Anterior cingulate cortex (tissue), 58 donors: ENCODE results near the gene SPEM2.

ENCODE experiments used
- DNase-seq, 58 donors: peaks; one replicate each; lab custom pipeline; 2025; lab: John Stamatoyannopoulos, UW

Gene SPEM2

GRCh38 chr17:7403043-7403726, 22.2 kb upstream of the SPEM2 start:
- DNase-seq = peak in 3 of 58 donors; percentile 51 to 62 (median 54)

DNA sequence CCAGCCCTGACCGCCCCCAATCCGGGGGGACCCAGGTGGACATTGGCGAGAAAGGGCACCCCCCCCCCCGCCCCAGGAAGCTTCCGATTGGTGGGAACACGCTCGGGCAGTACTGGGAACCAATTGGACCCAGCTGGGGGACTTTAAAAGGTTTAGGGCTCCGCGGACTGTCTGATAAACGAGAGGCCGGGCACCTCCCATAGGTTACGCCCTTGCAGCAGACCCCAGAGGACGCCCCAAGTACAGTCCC, 21.8 kb upstream of the SPEM2 start:
- peak in 2 of 58 donors; percentile 77 to 88 for DNase-seq

DNA sequence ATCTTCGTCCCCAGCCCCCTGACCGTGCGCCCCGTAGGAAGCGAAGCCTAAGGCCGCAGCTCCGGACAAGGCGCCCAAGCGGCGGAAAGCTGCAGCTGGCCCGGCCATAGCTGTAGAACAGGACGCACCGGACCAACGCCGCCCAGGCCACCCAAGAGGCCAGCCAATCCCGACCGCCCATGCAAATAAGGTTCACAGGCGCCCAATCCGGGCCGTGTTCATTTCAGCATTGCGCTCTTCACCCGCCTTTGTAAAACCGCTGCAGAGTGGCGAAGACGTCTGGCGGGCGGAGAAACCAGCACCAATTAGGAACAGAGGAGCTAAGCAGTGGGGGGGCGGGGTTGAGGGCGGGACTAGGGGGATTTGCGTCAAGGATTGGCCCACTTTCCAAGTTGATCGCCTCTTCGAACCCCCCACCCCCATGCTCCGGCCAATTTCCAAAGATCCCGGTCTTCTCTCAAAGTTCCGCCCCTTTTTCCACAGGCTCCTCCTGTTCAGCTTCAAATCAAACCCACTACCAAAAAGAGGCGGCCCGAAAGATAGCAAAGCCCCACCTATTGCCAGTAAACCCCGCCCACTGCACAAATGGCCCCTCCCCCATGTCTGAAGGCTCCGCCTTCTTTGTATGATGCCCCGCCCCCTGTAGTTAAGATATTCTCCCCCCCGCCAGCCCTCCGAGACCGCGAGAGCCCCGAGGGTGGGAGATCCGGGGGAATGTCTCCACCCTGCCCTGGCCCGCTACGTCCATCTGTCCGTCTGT, 21.3 kb upstream of the SPEM2 start, which contains the start of gene TMEM256:
TMEM256 (minus strand) TSS at position 121 of the 760 bp plus-strand sequence; CDS start at position 108, 13 bp downstream.
- peak; percentile 88 to 100 (median 99) for DNase-seq

DNA sequence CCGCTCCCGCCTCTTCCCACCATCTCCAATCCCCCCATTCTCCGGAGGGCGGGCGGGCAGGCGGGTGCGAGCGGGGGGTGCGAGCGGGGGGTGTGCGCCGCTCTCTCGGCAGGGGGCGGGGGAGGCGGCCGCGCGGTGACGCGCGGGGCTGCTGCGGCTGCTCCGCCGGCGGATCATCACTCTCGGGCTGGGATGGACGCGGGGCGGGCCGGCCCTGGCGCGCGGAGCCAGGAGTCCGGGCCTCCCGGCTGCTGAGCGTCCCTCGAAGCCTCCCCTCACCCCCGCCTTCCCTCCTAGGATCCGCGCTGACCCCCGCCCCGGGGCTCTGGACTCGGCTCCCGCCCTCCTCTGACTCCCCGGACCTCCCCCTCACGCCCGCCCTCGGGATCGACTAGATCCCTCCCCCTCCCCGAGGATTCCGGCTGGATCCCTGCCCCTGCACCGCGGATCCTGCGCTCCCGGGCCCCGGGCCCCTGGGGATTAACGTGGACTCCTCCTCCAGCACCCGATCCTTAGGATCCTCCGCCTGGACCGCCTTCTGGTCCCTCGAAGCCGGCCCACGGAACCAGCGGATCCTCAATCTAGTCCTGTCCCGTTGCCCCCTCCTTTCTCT, 20.6 kb upstream of the SPEM2 start:
- DNase-seq = peak in 26 of 58 donors; percentile 47 to 94 (median 82)

DNA sequence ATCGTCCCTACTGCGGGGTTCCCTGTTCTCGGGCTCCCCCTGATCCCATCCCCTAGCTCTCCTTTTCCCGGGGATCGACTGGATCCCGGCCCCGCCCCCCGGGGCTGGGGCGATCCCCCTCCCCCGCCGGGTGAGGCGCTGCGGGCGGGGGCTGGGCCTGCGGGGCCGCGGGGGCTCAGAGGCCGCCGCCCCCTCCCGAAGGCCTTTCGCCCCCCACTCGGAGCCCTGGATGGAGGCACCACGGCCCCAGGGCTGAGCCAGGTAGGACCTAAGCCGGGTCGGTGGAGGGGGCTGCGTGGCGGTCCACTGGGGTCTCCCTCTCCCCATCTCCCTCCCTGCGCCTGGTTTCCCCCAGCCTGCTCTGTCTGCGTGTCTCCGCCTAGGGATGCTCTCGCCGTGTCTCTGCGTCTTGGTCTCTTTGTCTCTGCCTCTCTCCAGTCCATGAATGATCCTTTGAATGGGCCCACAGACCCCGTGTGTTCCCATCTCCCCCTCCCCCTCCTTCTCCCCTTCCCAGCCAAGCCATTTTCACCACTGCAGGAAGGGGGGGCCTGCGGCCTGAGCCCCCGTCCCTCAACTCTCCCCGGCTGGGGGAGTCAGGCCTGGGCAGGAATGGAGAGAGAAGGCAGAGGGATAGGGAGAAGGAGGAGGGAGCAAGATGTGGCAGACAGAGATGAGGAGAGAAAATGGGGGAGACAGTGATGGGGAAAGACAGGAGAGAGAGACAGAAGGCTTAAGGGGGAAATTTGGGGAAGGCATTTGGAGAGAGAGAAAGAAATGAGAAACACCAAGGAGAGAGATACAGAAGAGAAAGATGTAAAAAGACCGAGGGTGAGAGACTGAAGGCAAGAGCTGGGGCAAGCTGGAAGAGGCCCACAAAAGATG, 19.8 kb upstream of the SPEM2 start:
- peak in 21 of 58 donors; percentile 9 to 60 (median 40) for DNase-seq

- peak in 2 of 58 donors; percentile 7 to 21 for DNase-seq
Measured at GRCh38 chr17:7406235-7406825, 19.1 kb upstream of the SPEM2 start.

DNA sequence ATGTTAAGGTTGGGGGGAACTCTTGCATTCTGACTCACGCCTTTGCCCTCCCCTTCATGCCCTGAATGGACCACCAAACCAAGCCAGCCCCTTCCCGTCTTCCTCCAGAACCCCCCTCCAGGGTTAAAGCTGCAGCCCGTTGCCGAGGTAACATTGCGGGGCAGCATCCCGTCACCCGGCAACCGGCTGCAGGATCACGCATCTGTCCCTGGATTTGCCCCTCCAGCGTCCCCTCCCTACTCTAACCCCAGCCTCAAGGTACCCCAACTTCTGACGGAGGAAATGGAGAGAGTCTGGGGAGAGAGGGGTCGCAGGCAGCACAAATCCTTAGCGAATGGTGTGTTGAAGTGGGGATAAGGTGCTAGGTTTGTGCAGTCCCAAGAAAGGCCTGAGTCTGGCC, 18.3 kb upstream of the SPEM2 start:
- no peak for DNase-seq

DNA sequence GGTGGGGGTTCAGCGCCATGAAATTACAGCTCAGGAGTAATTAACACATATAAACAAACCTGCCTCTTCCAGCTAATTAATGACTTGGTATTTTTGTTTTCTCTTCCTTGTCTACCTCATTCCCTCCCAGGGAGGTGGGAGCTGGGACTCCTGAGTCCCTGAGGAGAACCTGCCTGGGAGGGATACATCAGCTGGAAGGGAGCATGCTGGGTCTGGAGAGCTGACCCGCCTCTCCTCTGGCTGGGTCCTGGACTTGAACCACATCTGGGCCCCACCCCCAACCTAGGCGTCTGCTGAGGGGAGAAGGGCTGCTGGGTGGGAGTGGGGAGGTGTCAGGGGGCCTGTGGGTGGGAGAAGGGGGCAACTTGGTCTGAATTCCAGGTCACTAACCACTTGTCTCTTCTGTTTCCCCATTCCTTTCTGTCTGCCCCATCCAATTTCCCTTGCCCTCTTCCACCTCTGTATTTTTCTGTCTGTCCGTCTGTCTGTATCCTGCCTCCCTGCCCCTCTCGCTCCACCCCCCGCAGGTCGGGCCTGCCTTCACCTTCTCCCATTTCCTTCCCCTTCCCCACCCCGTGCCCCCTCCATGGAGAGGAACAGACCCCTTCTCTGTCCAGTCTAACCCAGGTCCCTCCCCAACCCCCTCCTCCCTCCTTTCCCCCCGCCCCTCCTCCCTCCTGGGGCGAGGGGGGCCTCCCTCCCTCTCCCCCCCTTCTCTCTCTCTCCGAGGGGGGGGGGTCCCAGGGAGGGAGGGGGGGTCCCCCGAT, 17.7 kb upstream of the SPEM2 start, which contains the start of gene NLGN2:
NLGN2 (plus strand) TSS at position 361 of the 767 bp plus-strand sequence. CDS start 411 bp downstream, outside the sequence.
- DNase-seq = no peak

GRCh38 chr17:7408252-7408727, 17.1 kb upstream of the SPEM2 start:
- no peak for DNase-seq

- no peak for DNase-seq
Measured at GRCh38 chr17:7408863-7409262, 16.6 kb upstream of the SPEM2 start.

DNA sequence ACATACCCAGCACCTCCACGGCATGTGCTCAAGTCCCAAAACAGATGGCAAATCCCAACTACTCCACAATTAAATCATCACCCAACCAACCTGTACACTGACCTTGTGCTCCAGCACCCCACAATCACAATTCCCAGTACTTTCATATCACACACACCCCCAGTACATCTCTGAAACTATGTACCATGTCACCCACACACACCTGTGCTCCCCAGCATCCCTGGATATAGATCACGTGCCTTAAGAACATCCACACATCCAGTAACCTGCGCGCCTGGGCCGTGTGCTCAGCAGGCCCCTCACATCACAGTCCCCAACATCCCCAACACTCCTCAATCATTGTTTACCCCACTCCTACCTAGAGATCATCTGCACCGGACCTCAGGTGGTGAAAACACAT, 15.7 kb upstream of the SPEM2 start:
- DNase-seq = no peak

- DNase-seq = no peak
Measured at GRCh38 chr17:7410634-7411426, 14.6 kb upstream of the SPEM2 start.

- no peak for DNase-seq
Measured at GRCh38 chr17:7411427-7411750, 14.0 kb upstream of the SPEM2 start.

DNA sequence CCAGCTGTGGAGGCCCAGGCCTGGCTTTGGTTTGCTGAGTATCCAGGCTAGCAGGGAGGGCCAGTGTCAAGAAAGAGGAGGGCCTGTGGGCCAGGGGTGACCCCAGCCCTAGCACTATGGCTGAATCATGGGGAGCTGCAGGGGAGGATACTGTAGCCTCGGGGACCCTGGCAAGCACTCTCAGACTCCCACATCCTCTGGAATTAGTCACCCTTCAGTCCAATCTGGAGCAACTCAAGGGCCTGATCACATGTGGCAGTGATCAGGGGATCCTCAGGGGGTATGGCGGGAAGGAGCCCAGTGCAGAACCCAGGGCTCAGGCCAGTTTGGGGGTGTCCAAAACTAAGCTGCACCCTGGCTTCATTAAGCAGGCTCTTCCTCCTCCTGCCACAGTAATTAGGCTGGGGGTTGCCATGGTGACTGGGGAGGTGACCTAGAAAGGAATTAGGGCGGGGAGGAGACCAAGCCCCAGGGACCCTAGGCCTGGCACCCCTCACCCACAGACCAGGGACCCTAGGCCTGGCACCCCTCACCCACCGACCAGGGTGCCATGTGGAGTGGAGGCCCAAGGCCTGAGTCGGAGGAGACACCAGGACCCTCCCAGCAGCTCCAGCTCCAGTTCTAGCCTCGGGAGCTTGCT, 11.9 kb upstream of the SPEM2 start:
- no peak for DNase-seq

GRCh38 chr17:7414837-7415236, 10.6 kb upstream of the SPEM2 start:
- no peak for DNase-seq

DNA sequence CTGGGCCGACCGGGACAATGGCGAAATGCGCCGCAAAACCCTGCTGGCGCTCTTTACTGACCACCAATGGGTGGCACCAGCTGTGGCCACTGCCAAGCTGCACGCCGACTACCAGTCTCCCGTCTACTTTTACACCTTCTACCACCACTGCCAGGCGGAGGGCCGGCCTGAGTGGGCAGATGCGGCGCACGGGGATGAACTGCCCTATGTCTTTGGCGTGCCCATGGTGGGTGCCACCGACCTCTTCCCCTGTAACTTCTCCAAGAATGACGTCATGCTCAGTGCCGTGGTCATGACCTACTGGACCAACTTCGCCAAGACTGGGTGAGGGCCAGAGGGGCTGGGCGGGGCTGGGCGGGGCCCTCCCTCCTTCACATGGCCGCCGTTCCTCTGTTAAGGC, 9.6 kb upstream of the SPEM2 start:
- DNase-seq = no peak

DNA sequence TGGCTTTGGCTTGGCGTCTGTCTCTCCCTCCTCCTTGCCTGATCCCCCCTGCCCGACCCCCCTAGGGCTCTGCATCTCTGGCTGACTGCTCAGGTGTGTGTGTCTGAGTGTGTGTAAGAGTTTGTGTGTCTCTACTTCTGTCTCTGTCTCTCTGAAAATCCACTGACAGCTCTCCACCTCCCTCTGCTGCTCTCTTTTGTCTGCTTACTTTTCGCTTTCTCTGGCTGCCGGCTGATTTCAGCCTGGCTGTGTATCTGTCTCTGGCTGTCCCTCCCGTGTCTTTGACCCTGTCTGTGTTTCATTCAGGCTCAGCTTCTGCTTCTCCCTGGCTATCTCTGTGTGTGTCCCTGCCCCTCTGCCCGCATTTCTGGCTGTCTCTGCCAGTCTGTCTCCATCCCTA, 9.1 kb upstream of the SPEM2 start:
- DNase-seq = no peak

DNA sequence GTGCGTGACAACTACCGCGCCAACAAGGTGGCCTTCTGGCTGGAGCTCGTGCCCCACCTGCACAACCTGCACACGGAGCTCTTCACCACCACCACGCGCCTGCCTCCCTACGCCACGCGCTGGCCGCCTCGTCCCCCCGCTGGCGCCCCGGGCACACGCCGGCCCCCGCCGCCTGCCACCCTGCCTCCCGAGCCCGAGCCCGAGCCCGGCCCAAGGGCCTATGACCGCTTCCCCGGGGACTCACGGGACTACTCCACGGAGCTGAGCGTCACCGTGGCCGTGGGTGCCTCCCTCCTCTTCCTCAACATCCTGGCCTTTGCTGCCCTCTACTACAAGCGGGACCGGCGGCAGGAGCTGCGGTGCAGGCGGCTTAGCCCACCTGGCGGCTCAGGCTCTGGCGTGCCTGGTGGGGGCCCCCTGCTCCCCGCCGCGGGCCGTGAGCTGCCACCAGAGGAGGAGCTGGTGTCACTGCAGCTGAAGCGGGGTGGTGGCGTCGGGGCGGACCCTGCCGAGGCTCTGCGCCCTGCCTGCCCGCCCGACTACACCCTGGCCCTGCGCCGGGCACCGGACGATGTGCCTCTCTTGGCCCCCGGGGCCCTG, 8.3 kb upstream of the SPEM2 start:
- DNase-seq = no peak
